Measurements from ENCODE around the gene SERPINE2.

SERPINE2 gene

GRCh38 chr2:224042191-224042696 is 3.2 kb upstream of the SERPINE2 start:
- DNase-seq, result no peak

GRCh38 chr2:224041554-224041953 is 2.5 kb upstream of the SERPINE2 start:
- DNase-seq, result no peak

GRCh38 chr2:224040753-224041152 is 1.7 kb upstream of the SERPINE2 start:
- no peak for DNase-seq

- DNase-seq, result no peak
These were observed 819 bp upstream of the SERPINE2 start for GRCh38 chr2:224039770-224040440.

GRCh38 chr2:224038830-224039079 is 331 bp downstream of the SERPINE2 start:
- no peak for DNase-seq

- DNase-seq, result peak; percentile 45
These were observed 847 bp downstream of the SERPINE2 start for GRCh38 chr2:224038049-224038829.

- no peak for DNase-seq
These were observed 2.2 kb downstream of the SERPINE2 start for GRCh38 chr2:224036731-224037361.

GRCh38 chr2:224034017-224034416 is 5.1 kb downstream of the SERPINE2 start:
- no peak for DNase-seq

- DNase-seq, result no peak
These were observed 5.5 kb downstream of the SERPINE2 start for GRCh38 chr2:224033601-224034000.

- no peak for DNase-seq
These were observed 6.8 kb downstream of the SERPINE2 start for GRCh38 chr2:224032283-224032682.

GRCh38 chr2:224031358-224031970 is 7.6 kb downstream of the SERPINE2 start:
- no peak for DNase-seq

GRCh38 chr2:224030786-224031185 is 8.3 kb downstream of the SERPINE2 start:
- no peak for DNase-seq

- DNase-seq, result no peak
These were observed 9.2 kb downstream of the SERPINE2 start for GRCh38 chr2:224029876-224030275.

GRCh38 chr2:224027931-224028330 is 11.2 kb downstream of the SERPINE2 start:
- no peak for DNase-seq

- DNase-seq, result no peak
These were observed 12.0 kb downstream of the SERPINE2 start for GRCh38 chr2:224027070-224027469.

- DNase-seq, result no peak
These were observed 13.2 kb downstream of the SERPINE2 start for GRCh38 chr2:224025874-224026273.

- no peak for DNase-seq
These were observed 14.8 kb downstream of the SERPINE2 start for GRCh38 chr2:224024270-224024669.

GRCh38 chr2:224023188-224023587 is 15.9 kb downstream of the SERPINE2 start:
- DNase-seq, result no peak

- no peak for DNase-seq
These were observed 16.6 kb downstream of the SERPINE2 start for GRCh38 chr2:224022486-224022885.

GRCh38 chr2:224020523-224020922 is 18.6 kb downstream of the SERPINE2 start:
- DNase-seq, result no peak

- no peak for DNase-seq
These were observed 21.1 kb downstream of the SERPINE2 start for GRCh38 chr2:224017957-224018356.

- DNase-seq, result no peak
These were observed 22.1 kb downstream of the SERPINE2 start for GRCh38 chr2:224016963-224017362.

GRCh38 chr2:224014336-224014735 is 24.8 kb downstream of the SERPINE2 start:
- DNase-seq, result no peak

GRCh38 chr2:224011837-224012236 is 27.2 kb downstream of the SERPINE2 start:
- no peak for DNase-seq
